ENCODE results near the gene LIPJ. TPM values are rescaled to one million over a fixed set of nuclear protein-coding genes. Genes with fewer than 3 reads are reported as not detected.

LIPJ gene
- total RNA-seq, 1 experiment from 2014 or later: not detected

DNA sequence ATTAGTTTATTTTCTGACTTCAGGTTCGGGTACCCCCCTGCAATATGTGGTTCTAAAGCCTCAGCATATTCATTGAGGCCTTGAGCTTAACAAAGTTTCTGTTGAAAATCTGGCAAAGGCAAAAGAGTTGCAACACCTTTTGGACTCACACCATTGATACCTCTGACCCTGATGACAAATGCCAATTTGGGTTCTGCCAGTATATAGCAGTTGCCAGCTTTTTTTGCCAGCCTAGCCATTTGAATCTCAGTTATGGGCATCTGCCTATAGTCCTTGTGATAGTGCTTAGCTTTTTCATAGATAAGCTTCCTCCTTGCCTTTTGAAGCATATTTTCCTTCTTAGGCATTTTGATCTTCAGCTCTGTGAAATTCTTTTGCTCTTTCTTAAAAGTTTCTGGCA is 31.9 kb downstream of the LIPJ start:
- no peaks in the 10 kb centered on the region; a peak in 1 of 5 replicates for H3K9me3 Mint-ChIP-seq
- WGBS (ENCODE audit: extremely low coverage, insufficient read length, low lambda C conversion rate): no CpG with 5 or more reads among the region's 1 CpG
- H3K56ac ChIP-seq (ENCODE audit: insufficient read length, low read depth, low read length): no peak overlapping the region
- H3K79me1 ChIP-seq (ENCODE audit: insufficient read depth, low read depth, low read length, poor library complexity, severe bottlenecking): no peaks in the 10 kb centered on the region
- no peak overlapping the region for H4K5ac ChIP-seq (ENCODE audit: insufficient read length, low read depth, low read length)
- no peak overlapping the region for H2BK5ac ChIP-seq (ENCODE audit: insufficient read length, low read length)
- no peaks in the 10 kb centered on the region for H3K23me2 ChIP-seq (ENCODE audit: insufficient read length, low read depth, low read length, poor library complexity, severe bottlenecking)
- H3K79me2 ChIP-seq (ENCODE audit: insufficient read depth, low read length): no peaks in the 10 kb centered on the region
- H3K27me3 Mint-ChIP-seq (ENCODE audit: low read depth): no peaks in the 10 kb centered on the region
- no peak overlapping the region for H3K27ac Mint-ChIP-seq
- no peaks in the 10 kb centered on the region for H3K4me1 ChIP-seq (ENCODE audit: insufficient read depth, low read length)
- H4K8ac ChIP-seq (replicated peaks; ENCODE audit: insufficient read length, low read depth, low read length): no peak overlapping the region
- no peaks in the 10 kb centered on the region for H3K4me1 Mint-ChIP-seq
- no peak overlapping the region for H3K14ac ChIP-seq (ENCODE audit: insufficient read depth, low read length)
- no peak overlapping the region for H3K4me2 ChIP-seq (ENCODE audit: insufficient read depth, insufficient read length, low read length)
- H3K9ac ChIP-seq (ENCODE audit: extremely low read depth, insufficient read length, low read length): no peak overlapping the region
- no peak overlapping the region for H3K4ac ChIP-seq (ENCODE audit: low read depth, low read length)
- no peaks in the 10 kb centered on the region for H3K27me3 ChIP-seq (ENCODE audit: insufficient read depth, low read length)
- no peak overlapping the region for H2AK5ac ChIP-seq (ENCODE audit: insufficient read length, low read length)
- H3K9me3 ChIP-seq (ENCODE audit: control insufficient read depth, low read depth, low read length): no peaks in the 10 kb centered on the region
- H2BK15ac ChIP-seq (ENCODE audit: low read depth, low read length): no peak overlapping the region
- H3K36me3 Mint-ChIP-seq (ENCODE audit: insufficient read depth in 1 of 3, low read depth in 3 of 3): no peaks in the 10 kb centered on the region
- H3K27ac ChIP-seq (ENCODE audit: insufficient read length, low read depth, low read length): no peak overlapping the region
- no peak overlapping the region for H2BK120ac ChIP-seq (ENCODE audit: low read depth, low read length, poor library complexity, severe bottlenecking)
- H4K20me1 ChIP-seq (ENCODE audit: control insufficient read depth, insufficient read depth, insufficient read length): no peaks in the 10 kb centered on the region
- H3K23ac ChIP-seq (ENCODE audit: insufficient read length, low read depth, low read length): no peak overlapping the region
- no peak for DNase-seq
- H4K91ac ChIP-seq (ENCODE audit: insufficient read length, low read depth, low read length): no peak overlapping the region
- H2BK20ac ChIP-seq (ENCODE audit: low read depth, low read length, poor library complexity, severe bottlenecking): no peak overlapping the region
- H3K18ac ChIP-seq (ENCODE audit: insufficient read length, low read depth, low read length): no peak overlapping the region
- no peak overlapping the region for H2BK12ac ChIP-seq (ENCODE audit: insufficient read length, low read depth, low read length)
- TF ChIP-seq, protein P1, sequence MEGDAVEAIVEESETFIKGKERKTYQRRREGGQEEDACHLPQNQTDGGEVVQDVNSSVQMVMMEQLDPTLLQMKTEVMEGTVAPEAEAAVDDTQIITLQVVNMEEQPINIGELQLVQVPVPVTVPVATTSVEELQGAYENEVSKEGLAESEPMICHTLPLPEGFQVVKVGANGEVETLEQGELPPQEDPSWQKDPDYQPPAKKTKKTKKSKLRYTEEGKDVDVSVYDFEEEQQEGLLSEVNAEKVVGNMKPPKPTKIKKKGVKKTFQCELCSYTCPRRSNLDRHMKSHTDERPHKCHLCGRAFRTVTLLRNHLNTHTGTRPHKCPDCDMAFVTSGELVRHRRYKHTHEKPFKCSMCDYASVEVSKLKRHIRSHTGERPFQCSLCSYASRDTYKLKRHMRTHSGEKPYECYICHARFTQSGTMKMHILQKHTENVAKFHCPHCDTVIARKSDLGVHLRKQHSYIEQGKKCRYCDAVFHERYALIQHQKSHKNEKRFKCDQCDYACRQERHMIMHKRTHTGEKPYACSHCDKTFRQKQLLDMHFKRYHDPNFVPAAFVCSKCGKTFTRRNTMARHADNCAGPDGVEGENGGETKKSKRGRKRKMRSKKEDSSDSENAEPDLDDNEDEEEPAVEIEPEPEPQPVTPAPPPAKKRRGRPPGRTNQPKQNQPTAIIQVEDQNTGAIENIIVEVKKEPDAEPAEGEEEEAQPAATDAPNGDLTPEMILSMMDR (conservative IDR thresholded peaks at IDR 0.05): no peak
- no peak overlapping the region for H3K4me3 Mint-ChIP-seq
- H2AFZ ChIP-seq (ENCODE audit: low read length): no peak overlapping the region
- no peak overlapping the region for H3T11ph ChIP-seq (ENCODE audit: low read length)
